Kidney (tissue), 14 donors: Measurements from ENCODE around the gene P3H3. TPM values are rescaled to one million over a fixed set of nuclear protein-coding genes. Genes with fewer than 3 reads are reported as not detected.

ENCODE experiments used
- DNase-seq, 5 donors: peaks; one replicate each; pipeline ENCODE4 v3.0.0-alpha.2; 2013 to 2020
- FAIRE-seq: peaks from 2 replicates; lab custom pipeline; 2012; peaks lifted over from hg19 to GRCh38; lab: Jason Lieb, UNC
- H3K27ac ChIP-seq, 2 donors: one replicate each; pipeline ENCODE4 v1.7.0; 2013; ENCODE audit warnings: low read depth in 2 of 2, low read length in 2 of 2, inconsistent platforms in 1 of 2
- H3K27me3 ChIP-seq: one replicate; pipeline ENCODE4 v1.7.1; 2013; ENCODE audit warnings: low read length, inconsistent platforms; ENCODE audit not compliant: control insufficient read depth, insufficient read depth
- H3K36me3 ChIP-seq, 3 donors: one replicate each; pipeline versions ENCODE4 v1.7.0 to v1.7.1; 2013; ENCODE audit warnings: low read length in 3 of 3, control low read depth in 1 of 3, inconsistent platforms in 1 of 3; ENCODE audit not compliant: insufficient read depth in 3 of 3, control insufficient read depth in 2 of 3
- H3K4me1 ChIP-seq, 3 donors: one replicate each; pipeline versions ENCODE4 v1.7.0 to v1.7.1; 2013; ENCODE audit warnings: low read length in 3 of 3, inconsistent platforms in 1 of 3, low read depth in 1 of 3; ENCODE audit not compliant: control insufficient read depth in 2 of 3, insufficient read depth in 2 of 3
- H3K4me3 ChIP-seq, 3 donors: one replicate each; pipeline versions ENCODE4 v1.7.0 to v1.8.1; 2013; ENCODE audit warnings: low read length in 3 of 3, control low read depth in 1 of 3, inconsistent platforms in 1 of 3
- H3K9ac ChIP-seq, 3 donors: one replicate each; pipeline versions ENCODE4 v1.7.0 to v1.7.1; 2013; ENCODE audit warnings: low read length in 3 of 3, control low read depth in 1 of 3, inconsistent platforms in 1 of 3
- H3K9me3 ChIP-seq, 3 donors: one replicate each; pipeline versions ENCODE4 v1.7.0 to v1.7.1; 2013; ENCODE audit warnings: low read length in 3 of 3, control low read depth in 1 of 3, inconsistent platforms in 1 of 3; ENCODE audit not compliant: control insufficient read depth in 2 of 3, insufficient read depth in 1 of 3
- CTCF ChIP-seq: IDR thresholded peaks from 3 replicates; pipeline ENCODE4 v1.5.1; 2012; ENCODE audit warnings: mild to moderate bottlenecking, moderate library complexity, borderline replicate concordance; ENCODE audit not compliant: insufficient read depth; ENCODE audit errors: extremely low read depth
- intact Hi-C: fragments of 100-400 bp; cut with DNase I; formaldehyde crosslinking; loops from one replicate; pipeline ENCODE4 v1.11.1; 2022
- polyA plus RNA-seq: library from polyadenylated mRNA; stranded (reverse); fragments of 350-450 nt; fragmentation: Illumina TruSeq; extraction: RNeasy Lipid Tissue Mini Kit (QIAGEN cat#74804); gene quantifications from one replicate; pipeline ENCODE4 v1.2.3, GENCODE V29; 2014; ENCODE audit warnings: low read depth, low replicate concordance; ENCODE audit not compliant: insufficient read depth
- total RNA-seq: library from RNA; stranded (reverse); fragmentation: NEBNext Ultra II Directional; extraction: Animal tissue kit (Norgen Biotek cat#: 25700); gene quantifications from one replicate; pipeline ENCODE4 v1.2.1, GENCODE V29; 2021
- donor health status: control.
- donor health status: control.
- donor health status: control.
- donor health status: control.
- donor health status: control.
- donor health status: DM: yes; HTN: yes; CAD: no.
- donor health status: Normal renal cell carcinoma (clear cell type).

The P3H3 gene
- total and polyA plus RNA-seq, 2 donors from 2014 or later: 17.0 to 18.5 TPM

- Histone ChIP-seq H3K9ac (no peak overlapping the region), H3K4me1 (peaks cover 0 to 7% (median 1%) of the 10 kb centered on the region in 3 donors), H3K9me3 (no peaks in the 10 kb centered on the region), H3K4me3 (no peak overlapping the region), H3K27ac (no peak overlapping the region), H3K36me3 (no peaks in the 10 kb centered on the region), H3K27me3 (no peaks in the 10 kb centered on the region)
- intact Hi-C loops: no loop called here
- FAIRE-seq (no peak), DNase-seq (no peak)
- TF ChIP-seq CTCF: no peak
Measured at GRCh38 chr12:6784761-6785160, 43.4 kb upstream of the P3H3 start.

- no peak overlapping the region for H3K9ac ChIP-seq
- TF ChIP-seq CTCF: no peak
- H3K36me3 ChIP-seq: no peaks in the 10 kb centered on the region
- no peak for FAIRE-seq
- H3K27ac ChIP-seq: no peak overlapping the region
- no peaks in the 10 kb centered on the region for H3K27me3 ChIP-seq
- peaks cover 0 to 4% (median 0%) of the 10 kb centered on the region in 3 donors for H3K4me1 ChIP-seq
- no peak overlapping the region for H3K4me3 ChIP-seq
- intact Hi-C loops: no loop called here
- no peak for DNase-seq
- H3K9me3 ChIP-seq: no peaks in the 10 kb centered on the region
Measured at GRCh38 chr12:6786416-6787094, 41.7 kb upstream of the P3H3 start.

GRCh38 chr12:6787309-6787708 is 40.9 kb upstream of the P3H3 start:
- TF ChIP-seq CTCF: no peak
- DNase-seq (no peak), FAIRE-seq (no peak)
- no peaks in the 10 kb centered on the region for H3K27me3 ChIP-seq
- H3K27ac ChIP-seq: no peak overlapping the region
- intact Hi-C loops: no loop called here
- no peaks in the 10 kb centered on the region for H3K9me3 ChIP-seq
- peaks cover 0 to 4% (median 0%) of the 10 kb centered on the region in 3 donors for H3K4me1 ChIP-seq
- H3K9ac ChIP-seq: no peak overlapping the region
- no peak overlapping the region for H3K4me3 ChIP-seq
- H3K36me3 ChIP-seq: no peaks in the 10 kb centered on the region
